Trophoblast cell (in vitro differentiated cells and primary cell): Measurements from ENCODE around the gene HUS1B.

Experiments used
- DNase-seq, 2 donors: peaks; one replicate each; pipeline ENCODE4 v3.0.0-alpha.2; 2016
- H2AFZ ChIP-seq: 2 replicates; pipeline ENCODE4 v1.6.1; 2013; ENCODE audit warnings: low read length, moderate library complexity, mild to moderate bottlenecking; ENCODE audit not compliant: insufficient read depth, poor library complexity
- H2AK5ac ChIP-seq: 2 replicates; pipeline ENCODE4 v1.6.1; 2013; ENCODE audit warnings: mild to moderate bottlenecking, low read length
- H2BK120ac ChIP-seq: 2 replicates; pipeline ENCODE4 v1.6.1; 2013; ENCODE audit warnings: low read length, mild to moderate bottlenecking, moderate library complexity; ENCODE audit not compliant: insufficient read depth, poor library complexity
- H2BK12ac ChIP-seq: 2 replicates; pipeline ENCODE4 v1.6.1; 2013; ENCODE audit warnings: mild to moderate bottlenecking, low read length, moderate library complexity
- H2BK5ac ChIP-seq: 2 replicates; pipeline ENCODE4 v1.6.1; 2013; ENCODE audit warnings: low read length, low read depth, moderate library complexity, mild to moderate bottlenecking; ENCODE audit not compliant: poor library complexity
- H3K14ac ChIP-seq: 2 replicates; pipeline ENCODE4 v1.6.1; 2013; ENCODE audit warnings: mild to moderate bottlenecking, low read length
- H3K18ac ChIP-seq: 2 replicates; pipeline ENCODE4 v1.6.1; 2013; ENCODE audit warnings: mild to moderate bottlenecking, low read length
- H3K23ac ChIP-seq: 2 replicates; pipeline ENCODE4 v1.6.1; 2013; ENCODE audit warnings: low read length
- H3K27ac ChIP-seq: 2 replicates; pipeline ENCODE4 v1.5.1; 2013; ENCODE audit warnings: low read depth, mild to moderate bottlenecking, inconsistent platforms, low read length, moderate library complexity
- H3K27me3 ChIP-seq: 2 replicates; pipeline ENCODE4 v1.6.1; 2013; ENCODE audit warnings: inconsistent platforms, mild to moderate bottlenecking, low read length, moderate library complexity; ENCODE audit not compliant: insufficient read depth
- H3K36me3 ChIP-seq, 2 experiments: 1 replicate in 1 of 2; 2 replicates in 1 of 2; pipeline ENCODE4 v1.6.1; 2013; ENCODE audit warnings: low read length in 2 of 2, mild to moderate bottlenecking in 2 of 2, moderate library complexity in 1 of 2; ENCODE audit not compliant: insufficient read depth in 2 of 2, control insufficient read depth in 1 of 2
- H3K4ac ChIP-seq: 2 replicates; pipeline ENCODE4 v1.6.1; 2013; ENCODE audit warnings: low read depth, mild to moderate bottlenecking, low read length, moderate library complexity
- H3K4me1 ChIP-seq, 2 experiments: 1 replicate in 1 of 2; 2 replicates in 1 of 2; pipeline ENCODE4 v1.6.1; 2013; ENCODE audit warnings: low read length in 2 of 2, mild to moderate bottlenecking in 2 of 2, moderate library complexity in 1 of 2; ENCODE audit not compliant: insufficient read depth in 2 of 2, control insufficient read depth in 1 of 2
- H3K4me2 ChIP-seq: 2 replicates; pipeline ENCODE4 v1.6.1; 2013; ENCODE audit warnings: inconsistent platforms, mild to moderate bottlenecking, low read length, moderate library complexity
- H3K4me3 ChIP-seq: 2 replicates; pipeline ENCODE4 v1.5.1; 2013; ENCODE audit warnings: mild to moderate bottlenecking, low read depth, low read length, inconsistent platforms
- H3K79me1 ChIP-seq: one replicate; pipeline ENCODE4 v1.6.1; 2013; ENCODE audit warnings: low read length
- H3K79me2 ChIP-seq: 2 replicates; pipeline ENCODE4 v1.6.1; 2013; ENCODE audit warnings: low read length, mild to moderate bottlenecking; ENCODE audit not compliant: control insufficient read depth, insufficient read depth, poor library complexity
- H3K9ac ChIP-seq: 2 replicates; pipeline ENCODE4 v1.6.1; 2013; ENCODE audit warnings: mild to moderate bottlenecking, low read length
- H3K9me3 ChIP-seq: 2 replicates; pipeline ENCODE4 v1.6.1; 2013; ENCODE audit warnings: low read depth, mild to moderate bottlenecking, control low read depth, inconsistent platforms, low read length; ENCODE audit not compliant: insufficient read depth
- H4K12ac ChIP-seq: 2 replicates; pipeline ENCODE4 v1.6.1; 2013; ENCODE audit warnings: low read depth, mild to moderate bottlenecking, low read length, moderate library complexity
- H4K8ac ChIP-seq: 2 replicates; pipeline ENCODE4 v1.6.1; 2013; ENCODE audit warnings: low read depth, mild to moderate bottlenecking, low read length, moderate library complexity
- H4K91ac ChIP-seq: one replicate; pipeline ENCODE4 v1.6.1; 2013; ENCODE audit warnings: low read depth, mild to moderate bottlenecking, low read length, moderate library complexity
- WGBS: extraction: QIAGEN DNeasy Blood & Tissue Kit; methylation state at CpG from one replicate; pipeline ENCODE4 v1.1.7; 2013; ENCODE audit warnings: missing lambda C conversion rate; ENCODE audit not compliant: insufficient read length, insufficient coverage; ENCODE audit errors: extremely low coverage; 5-methylcytosine and 5-hydroxymethylcytosine counted together

The HUS1B gene

GRCh38 chr6:624979-625378, 31.9 kb downstream of the HUS1B start:
- Histone ChIP-seq H3K4me1 (no peaks in the 10 kb centered on the region), H3K4ac (no peak overlapping the region), H3K27me3 (no peaks in the 10 kb centered on the region), H3K9me3 (no peaks in the 10 kb centered on the region), H3K27ac (no peak overlapping the region), H3K4me2 (no peak overlapping the region), H2AK5ac (no peak overlapping the region), H2BK120ac (no peak overlapping the region), H3K4me3 (no peak overlapping the region), H4K8ac (no peak overlapping the region), H3K79me2 (no peaks in the 10 kb centered on the region), H4K12ac (no peak overlapping the region), H2BK12ac (no peak overlapping the region), H3K14ac (no peak overlapping the region), H2AFZ (no peak overlapping the region), H3K36me3 (peaks cover 2 to 3% of the 10 kb centered on the region in 2 experiments), H4K91ac (no peak overlapping the region), H3K23ac (no peak overlapping the region), H3K9ac (no peak overlapping the region), H3K18ac (no peak overlapping the region), H2BK5ac (no peak overlapping the region), H3K79me1 (no peaks in the 10 kb centered on the region)
- no CpG with 5 or more reads among the region's 11 CpGs for WGBS
- no peak for DNase-seq

- H3K4ac ChIP-seq: no peak overlapping the region
- no peak overlapping the region for H3K27ac ChIP-seq
- no peak overlapping the region for H3K14ac ChIP-seq
- no peak overlapping the region for H3K23ac ChIP-seq
- no peak overlapping the region for H4K91ac ChIP-seq
- no peaks in the 10 kb centered on the region for H3K79me2 ChIP-seq
- peak in 1 of 2 donors; percentile 18 for DNase-seq
- no peaks in the 10 kb centered on the region for H3K4me1 ChIP-seq
- no peak overlapping the region for H2BK120ac ChIP-seq
- H3K36me3 ChIP-seq: peaks cover 2 to 5% of the 10 kb centered on the region in 2 experiments
- no peaks in the 10 kb centered on the region for H3K79me1 ChIP-seq
- H3K27me3 ChIP-seq: no peaks in the 10 kb centered on the region
- no peak overlapping the region for H2BK12ac ChIP-seq
- no peak overlapping the region for H3K4me3 ChIP-seq
- H4K8ac ChIP-seq: no peak overlapping the region
- WGBS: no CpG with 5 or more reads among the region's 7 CpGs
- no peaks in the 10 kb centered on the region for H3K9me3 ChIP-seq
- no peak overlapping the region for H2AFZ ChIP-seq
- no peak overlapping the region for H3K4me2 ChIP-seq
- H2BK5ac ChIP-seq: no peak overlapping the region
- no peak overlapping the region for H4K12ac ChIP-seq
- H3K9ac ChIP-seq: no peak overlapping the region
- no peak overlapping the region for H3K18ac ChIP-seq
- H2AK5ac ChIP-seq: no peak overlapping the region
Observed at GRCh38 chr6:622462-622861, 34.4 kb downstream of the HUS1B start.

- no peaks in the 10 kb centered on the region for H3K27me3 ChIP-seq
- no peak overlapping the region for H4K12ac ChIP-seq
- H4K8ac ChIP-seq: no peak overlapping the region
- no peaks in the 10 kb centered on the region for H3K4me1 ChIP-seq
- no CpG with 5 or more reads among the region's 9 CpGs for WGBS
- H2BK120ac ChIP-seq: no peak overlapping the region
- no peaks in the 10 kb centered on the region for H3K9me3 ChIP-seq
- no peak overlapping the region for H3K23ac ChIP-seq
- H3K36me3 ChIP-seq: peaks cover 3 to 8% of the 10 kb centered on the region in 2 experiments
- no peak overlapping the region for H2BK5ac ChIP-seq
- no peak overlapping the region for H3K18ac ChIP-seq
- no peak overlapping the region for H3K4me2 ChIP-seq
- peak; percentile 90 to 92 for DNase-seq
- H3K9ac ChIP-seq: no peak overlapping the region
- H2BK12ac ChIP-seq: no peak overlapping the region
- H4K91ac ChIP-seq: no peak overlapping the region
- H2AK5ac ChIP-seq: no peak overlapping the region
- no peak overlapping the region for H3K14ac ChIP-seq
- H3K27ac ChIP-seq: no peak overlapping the region
- no peaks in the 10 kb centered on the region for H3K79me2 ChIP-seq
- H3K4me3 ChIP-seq: no peak overlapping the region
- H2AFZ ChIP-seq: no peak overlapping the region
- H3K4ac ChIP-seq: no peak overlapping the region
- no peaks in the 10 kb centered on the region for H3K79me1 ChIP-seq
Observed at GRCh38 chr6:621931-622330, 35.0 kb downstream of the HUS1B start.

GRCh38 chr6:620950-621349, 36.0 kb downstream of the HUS1B start:
- H2BK12ac ChIP-seq: no peak overlapping the region
- no peaks in the 10 kb centered on the region for H3K27me3 ChIP-seq
- H3K4ac ChIP-seq: no peak overlapping the region
- no peak overlapping the region for H2BK120ac ChIP-seq
- H3K4me3 ChIP-seq: peak overlapping the region; percentile 14
- H3K36me3 ChIP-seq: peaks cover 3 to 8% of the 10 kb centered on the region in 2 experiments
- H3K4me1 ChIP-seq: no peaks in the 10 kb centered on the region
- no peak overlapping the region for H3K14ac ChIP-seq
- H4K12ac ChIP-seq: no peak overlapping the region
- no peak overlapping the region for H3K4me2 ChIP-seq
- no peak overlapping the region for H4K8ac ChIP-seq
- H3K79me1 ChIP-seq: no peaks in the 10 kb centered on the region
- no CpG with 5 or more reads among the region's 4 CpGs for WGBS
- H3K18ac ChIP-seq: no peak overlapping the region
- no peaks in the 10 kb centered on the region for H3K9me3 ChIP-seq
- H3K79me2 ChIP-seq: no peaks in the 10 kb centered on the region
- H3K23ac ChIP-seq: no peak overlapping the region
- no peak overlapping the region for H2BK5ac ChIP-seq
- DNase-seq: no peak
- no peak overlapping the region for H2AFZ ChIP-seq
- H3K9ac ChIP-seq: no peak overlapping the region
- no peak overlapping the region for H2AK5ac ChIP-seq
- no peak overlapping the region for H4K91ac ChIP-seq
- no peak overlapping the region for H3K27ac ChIP-seq
